ENCODE measurements around the gene MAFG. TPM values are rescaled to one million over a fixed set of nuclear protein-coding genes. Genes with fewer than 3 reads are reported as not detected.

Gene MAFG
- polyA plus RNA-seq, 1 of the 3 experiments (the other 2 are of a cell fraction): 38.7 TPM

GRCh38 chr17:81871387-81872230 lies 55.9 kb downstream of the MAFG start:
- H3K79me2 ChIP-seq (ENCODE audit: insufficient read depth): peaks cover 51% of the 10 kb centered on the region
- peaks cover 70% of the 10 kb centered on the region for H3F3A ChIP-seq (replicated peaks; ENCODE audit: insufficient read depth)
- ChIA-PET POLR2A (interaction anchor here (0.5 to 2.4 kb wide), 11 partner anchors 10 to 344 kb away, joined by 3 to 16 read pairs (median 5); partner anchors contain the start of genes ARL16, HGS, MAFG and MCRIP1), CTCF (interaction anchor here (1.0 to 6.9 kb wide), 11 partner anchors 10 to 150 kb away, joined by 3 to 54 read pairs (median 22); partner anchors contain the start of genes ALYREF, ANAPC11, CENPX and LRRC45)
- H3K4me1 ChIP-seq (ENCODE audit: control insufficient read depth in 1 of 2, insufficient read depth in 2 of 2, low read depth in 1 of 2, low read length in 1 of 2): peaks cover 24 to 40% of the 10 kb centered on the region in 2 experiments; a peak in 3 of 4 replicates
- DNase-seq: peak; percentile 100
- H3K27ac ChIP-seq (ENCODE audit: low read depth in 2 of 2, low read length in 1 of 2): peak overlapping the region; percentile 95
- peak overlapping the region; percentile 69 for H2AFZ ChIP-seq (ENCODE audit: low read depth)
- peak overlapping the region; percentile 82 to 83 for H3K4me3 ChIP-seq (ENCODE audit: low read depth in 2 of 2, low read length in 1 of 2)
- peak overlapping the region; percentile 100 for H3K4me2 ChIP-seq
- peaks cover 15 to 22% of the 10 kb centered on the region in 2 experiments for H3K36me3 ChIP-seq (replicated peaks in 1 of 2; ENCODE audit: control insufficient read depth in 1 of 2, insufficient read depth in 2 of 2, low read length in 1 of 2)
- H3K27me3 ChIP-seq (ENCODE audit: insufficient read depth): no peaks in the 10 kb centered on the region
- H3K9me3 ChIP-seq: no peaks in the 10 kb centered on the region
- WGBS (ENCODE audit: low lambda C conversion rate): 6% methylated on average over 28 of the region's 86 CpGs
- H4K20me1 ChIP-seq (ENCODE audit: insufficient read depth): peaks cover 34% of the 10 kb centered on the region
- H3K9me2 ChIP-seq: no peaks in the 10 kb centered on the region
- peak overlapping the region; percentile 99 for H3K9ac ChIP-seq
- TF ChIP-seq JUND (IDR thresholded peaks at IDR 0.05): no peak
- TF ChIP-seq SIN3A (IDR thresholded peaks at IDR 0.05; ENCODE audit: borderline replicate concordance, low read depth, low read length): peak; percentile 86; the same call in 1 of the 2 replicates
- TF ChIP-seq EZH2phosphoT487 (IDR thresholded peaks at IDR 0.05; ENCODE audit: borderline replicate concordance, low read depth): no peak
- TF ChIP-seq RCOR1 (IDR thresholded peaks at IDR 0.05; ENCODE audit: low read length): no peak
- TF ChIP-seq, protein P1, sequence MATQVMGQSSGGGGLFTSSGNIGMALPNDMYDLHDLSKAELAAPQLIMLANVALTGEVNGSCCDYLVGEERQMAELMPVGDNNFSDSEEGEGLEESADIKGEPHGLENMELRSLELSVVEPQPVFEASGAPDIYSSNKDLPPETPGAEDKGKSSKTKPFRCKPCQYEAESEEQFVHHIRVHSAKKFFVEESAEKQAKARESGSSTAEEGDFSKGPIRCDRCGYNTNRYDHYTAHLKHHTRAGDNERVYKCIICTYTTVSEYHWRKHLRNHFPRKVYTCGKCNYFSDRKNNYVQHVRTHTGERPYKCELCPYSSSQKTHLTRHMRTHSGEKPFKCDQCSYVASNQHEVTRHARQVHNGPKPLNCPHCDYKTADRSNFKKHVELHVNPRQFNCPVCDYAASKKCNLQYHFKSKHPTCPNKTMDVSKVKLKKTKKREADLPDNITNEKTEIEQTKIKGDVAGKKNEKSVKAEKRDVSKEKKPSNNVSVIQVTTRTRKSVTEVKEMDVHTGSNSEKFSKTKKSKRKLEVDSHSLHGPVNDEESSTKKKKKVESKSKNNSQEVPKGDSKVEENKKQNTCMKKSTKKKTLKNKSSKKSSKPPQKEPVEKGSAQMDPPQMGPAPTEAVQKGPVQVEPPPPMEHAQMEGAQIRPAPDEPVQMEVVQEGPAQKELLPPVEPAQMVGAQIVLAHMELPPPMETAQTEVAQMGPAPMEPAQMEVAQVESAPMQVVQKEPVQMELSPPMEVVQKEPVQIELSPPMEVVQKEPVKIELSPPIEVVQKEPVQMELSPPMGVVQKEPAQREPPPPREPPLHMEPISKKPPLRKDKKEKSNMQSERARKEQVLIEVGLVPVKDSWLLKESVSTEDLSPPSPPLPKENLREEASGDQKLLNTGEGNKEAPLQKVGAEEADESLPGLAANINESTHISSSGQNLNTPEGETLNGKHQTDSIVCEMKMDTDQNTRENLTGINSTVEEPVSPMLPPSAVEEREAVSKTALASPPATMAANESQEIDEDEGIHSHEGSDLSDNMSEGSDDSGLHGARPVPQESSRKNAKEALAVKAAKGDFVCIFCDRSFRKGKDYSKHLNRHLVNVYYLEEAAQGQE (IDR thresholded peaks at IDR 0.05; ENCODE audit: low read depth, low read length): peak; percentile 56; the same call in 1 of the 2 replicates
- no peak for TF ChIP-seq NFIC (IDR thresholded peaks at IDR 0.05; ENCODE audit: borderline replicate concordance)
- TF ChIP-seq MEF2A (IDR thresholded peaks at IDR 0.05; ENCODE audit: borderline replicate concordance, low read depth): no peak
- no peak for TF ChIP-seq RFX5 (IDR thresholded peaks at IDR 0.05; ENCODE audit: low read length)
- TF ChIP-seq ELF1 (IDR thresholded peaks at IDR 0.05): peak; percentile 95; the same call in 1 of the 2 replicates
- TF ChIP-seq FOSL2 (IDR thresholded peaks at IDR 0.05; ENCODE audit: borderline replicate concordance, low read depth): no peak
- no peak for TF ChIP-seq SMC3 (IDR thresholded peaks at IDR 0.05; ENCODE audit: low read depth, low read length)
- peak; percentile 90 for TF ChIP-seq TAF1 (IDR thresholded peaks at IDR 0.05; ENCODE audit: borderline replicate concordance, low read depth, low read length)
- no peak for TF ChIP-seq IRF3 (IDR thresholded peaks at IDR 0.05; ENCODE audit: low read depth, low read length)
- TF ChIP-seq CHD2 (IDR thresholded peaks at IDR 0.05; ENCODE audit: low read length, partially characterized antibody): peak; percentile 51
- peak; percentile 77 for TF ChIP-seq MXI1 (IDR thresholded peaks at IDR 0.05; ENCODE audit: low read depth, low read length)
- no peak for TF ChIP-seq FOXJ3 (CRISPR knock-in tag; IDR thresholded peaks at IDR 0.05)
- TF ChIP-seq, protein P2, sequence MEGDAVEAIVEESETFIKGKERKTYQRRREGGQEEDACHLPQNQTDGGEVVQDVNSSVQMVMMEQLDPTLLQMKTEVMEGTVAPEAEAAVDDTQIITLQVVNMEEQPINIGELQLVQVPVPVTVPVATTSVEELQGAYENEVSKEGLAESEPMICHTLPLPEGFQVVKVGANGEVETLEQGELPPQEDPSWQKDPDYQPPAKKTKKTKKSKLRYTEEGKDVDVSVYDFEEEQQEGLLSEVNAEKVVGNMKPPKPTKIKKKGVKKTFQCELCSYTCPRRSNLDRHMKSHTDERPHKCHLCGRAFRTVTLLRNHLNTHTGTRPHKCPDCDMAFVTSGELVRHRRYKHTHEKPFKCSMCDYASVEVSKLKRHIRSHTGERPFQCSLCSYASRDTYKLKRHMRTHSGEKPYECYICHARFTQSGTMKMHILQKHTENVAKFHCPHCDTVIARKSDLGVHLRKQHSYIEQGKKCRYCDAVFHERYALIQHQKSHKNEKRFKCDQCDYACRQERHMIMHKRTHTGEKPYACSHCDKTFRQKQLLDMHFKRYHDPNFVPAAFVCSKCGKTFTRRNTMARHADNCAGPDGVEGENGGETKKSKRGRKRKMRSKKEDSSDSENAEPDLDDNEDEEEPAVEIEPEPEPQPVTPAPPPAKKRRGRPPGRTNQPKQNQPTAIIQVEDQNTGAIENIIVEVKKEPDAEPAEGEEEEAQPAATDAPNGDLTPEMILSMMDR (IDR thresholded peaks at IDR 0.05): peak; percentile 37; the same call in 1 of the 2 replicates
- TF ChIP-seq USF1 (IDR thresholded peaks at IDR 0.05; ENCODE audit: borderline replicate concordance, low read depth): peak; percentile 90
- TF ChIP-seq FOXM1 (IDR thresholded peaks at IDR 0.05; ENCODE audit: low read depth): 0 out of 2 replicates have a peak, but pooled peaks have one; percentile 31
- no peak for TF ChIP-seq RAD21 (IDR thresholded peaks at IDR 0.05; ENCODE audit: low read length)
- TF ChIP-seq YY1 (IDR thresholded peaks at IDR 0.05; ENCODE audit: low read depth): peak; percentile 93
- TF ChIP-seq MAX (IDR thresholded peaks at IDR 0.05; ENCODE audit: low read depth): peak; percentile 99
- TF ChIP-seq EP300 (IDR thresholded peaks at IDR 0.05; ENCODE audit: borderline replicate concordance in 1 of 2, low read depth in 1 of 2, low read length in 1 of 2): 0 out of 4 replicates have a peak, but pooled peaks of 1 of the 2 experiments have one; percentile 6
- no peak for TF ChIP-seq RXRA (IDR thresholded peaks at IDR 0.05; ENCODE audit: borderline replicate concordance, low read depth)
- TF ChIP-seq TCF12 (IDR thresholded peaks at IDR 0.05): no peak; the same call in 1 of the 2 replicates
- TF ChIP-seq POLR2AphosphoS5 (IDR thresholded peaks at IDR 0.05; ENCODE audit: low read depth, low read length): peak; percentile 55
